Hypothalamus (tissue), 51 donors: ENCODE results near the gene IQGAP3.

Source experiments
- DNase-seq, 51 donors: peaks; one replicate each; lab custom pipeline; 2025; lab: John Stamatoyannopoulos, UW

IQGAP3 gene

GRCh38 chr1:156544592-156545102 lies 27.7 kb downstream of the IQGAP3 start:
- peak in 1 of 51 donors; percentile 8 for DNase-seq

DNA sequence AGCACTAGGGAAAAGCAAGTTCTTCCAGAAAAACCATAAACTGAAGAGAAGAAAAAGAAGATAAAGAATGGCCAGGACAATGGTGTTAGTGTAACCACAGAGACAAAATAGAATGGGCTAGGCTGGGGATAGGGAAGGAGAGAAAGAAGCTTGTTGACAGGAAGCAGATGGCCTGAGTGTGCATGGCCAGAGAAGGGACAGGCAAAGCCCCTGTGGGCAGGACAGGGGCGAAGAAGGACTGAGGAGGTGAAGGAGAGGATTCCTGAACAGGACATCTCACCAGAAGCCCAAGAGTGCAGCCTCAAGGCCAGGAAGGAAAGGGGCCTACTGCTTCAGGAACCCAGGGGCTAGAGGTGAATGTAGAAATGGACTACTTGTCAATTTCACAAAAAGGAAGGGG lies 29.3 kb downstream of the IQGAP3 start:
- DNase-seq, result no peak

DNA sequence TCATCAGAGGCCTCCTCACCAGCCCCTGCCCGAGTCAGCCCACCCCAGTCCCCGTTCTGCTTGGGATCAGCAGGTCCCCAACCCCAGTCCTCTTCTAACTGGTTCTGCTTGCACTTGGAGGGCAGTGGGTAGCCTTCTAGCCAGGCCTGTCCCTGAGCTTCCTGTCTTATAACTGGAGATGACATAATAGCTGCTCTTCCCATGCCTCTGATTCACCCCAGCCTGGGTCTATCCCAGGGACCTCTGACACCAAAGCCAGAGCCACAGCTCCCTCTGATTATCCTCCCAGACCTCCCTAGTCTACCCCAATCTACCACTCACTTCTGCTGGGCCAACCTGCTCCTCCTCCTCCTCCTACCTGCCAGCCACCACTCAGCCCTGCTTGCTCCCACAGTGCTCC lies 31.4 kb downstream of the IQGAP3 start:
- no peak for DNase-seq

DNA sequence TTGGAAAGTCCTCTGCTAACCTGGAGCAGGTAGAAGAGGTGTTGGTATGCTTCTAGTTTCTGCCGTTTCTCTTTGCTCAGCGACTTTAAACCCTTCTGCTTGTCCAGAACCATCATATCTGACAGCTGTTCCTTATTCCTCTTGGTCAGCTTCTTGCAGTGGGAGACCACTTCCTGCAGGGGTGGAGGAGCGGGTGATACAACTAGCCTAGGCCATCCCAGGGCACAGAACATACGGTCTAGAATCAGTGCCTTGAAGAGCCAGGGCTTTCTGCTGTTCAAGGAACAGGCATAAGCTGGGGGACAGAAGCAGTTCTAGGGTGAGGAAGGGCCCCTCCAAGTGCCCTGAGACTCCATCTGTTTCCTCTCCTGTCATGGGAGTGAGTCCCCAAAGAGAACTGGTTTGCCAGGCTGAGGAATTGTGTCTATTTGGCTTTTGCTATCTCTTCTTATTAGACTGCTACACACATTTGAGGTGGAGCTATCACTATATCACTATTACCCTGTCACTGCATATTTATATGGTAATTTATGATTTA lies 32.5 kb downstream of the IQGAP3 start:
- peak in 1 of 51 donors; percentile 11 for DNase-seq

- no peak for DNase-seq
Observed at GRCh38 chr1:156538711-156539440, 33.5 kb downstream of the IQGAP3 start.

GRCh38 chr1:156537027-156537426 lies 35.3 kb downstream of the IQGAP3 start:
- DNase-seq, result no peak

GRCh38 chr1:156534424-156535060 lies 37.8 kb downstream of the IQGAP3 start:
- no peak for DNase-seq

DNA sequence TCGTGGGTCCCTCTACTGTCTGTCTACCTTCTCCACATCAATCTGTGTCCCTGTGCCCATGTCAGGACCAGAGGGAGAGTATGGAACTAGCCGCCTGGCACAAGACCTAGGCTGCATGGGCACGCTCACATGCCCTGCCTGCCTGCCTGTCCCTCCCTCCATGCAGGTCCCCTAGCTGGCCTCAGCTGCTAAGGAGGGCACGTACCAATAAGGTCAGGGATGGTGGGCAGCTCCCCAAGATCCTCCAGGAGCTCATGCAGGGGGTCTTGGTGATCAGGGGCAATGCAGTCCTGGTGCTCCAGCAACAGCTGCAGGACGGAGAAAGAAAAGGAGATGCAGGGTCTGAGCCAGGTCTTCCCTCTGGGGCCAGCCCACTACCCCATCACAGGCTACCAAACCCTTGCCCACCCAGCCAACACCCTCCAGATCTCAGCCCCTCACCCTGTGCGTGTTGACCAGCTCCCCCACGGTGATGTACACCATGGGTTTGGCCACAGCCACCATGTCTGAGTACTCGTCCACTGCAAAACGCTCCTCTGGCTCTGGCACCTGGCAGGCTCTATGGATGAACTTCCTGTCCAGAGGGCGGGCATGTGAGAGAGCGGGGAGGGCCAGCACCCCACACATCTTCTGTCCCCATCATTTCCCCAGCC lies 38.7 kb downstream of the IQGAP3 start:
- DNase-seq, result no peak

DNA sequence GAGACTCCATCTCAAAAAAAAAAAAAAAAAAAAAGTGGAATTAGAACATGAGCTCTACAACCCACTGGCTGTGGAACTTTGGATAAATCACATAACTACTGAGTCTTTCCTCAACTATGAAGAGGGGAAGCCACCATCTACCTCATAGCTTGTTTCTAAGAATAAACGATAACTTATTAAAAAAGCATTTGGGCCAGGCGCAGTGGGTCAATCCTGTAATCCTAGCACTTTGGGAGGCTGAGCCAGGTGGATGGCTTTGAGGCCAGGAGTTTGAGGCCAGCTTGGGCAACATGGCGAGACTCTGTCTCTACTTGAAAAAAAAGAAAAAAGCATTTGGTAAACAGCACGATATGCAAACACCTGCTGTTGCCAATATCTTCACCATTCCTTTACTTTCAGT lies 40.0 kb downstream of the IQGAP3 start:
- no peak for DNase-seq

DNA sequence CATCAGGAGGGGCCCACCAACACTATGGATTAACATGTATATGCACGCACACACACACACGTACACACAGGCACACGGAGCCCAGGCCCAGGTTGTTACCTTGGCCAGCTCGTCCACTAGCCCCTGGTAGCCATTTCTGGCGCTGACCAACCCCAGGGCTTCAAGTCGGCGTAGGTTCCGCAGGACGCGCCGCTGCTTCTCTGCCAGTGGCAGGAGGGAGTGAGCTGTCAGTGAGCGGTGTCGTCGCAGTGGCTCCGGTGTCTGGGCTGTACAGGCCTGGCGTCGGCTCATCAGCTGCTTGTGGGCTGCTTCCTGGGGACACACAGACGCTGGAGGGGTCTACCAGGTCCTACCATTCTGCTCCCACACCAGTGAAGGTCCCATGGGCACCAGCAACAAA lies 42.4 kb downstream of the IQGAP3 start:
- DNase-seq, result no peak

GRCh38 chr1:156528875-156529425 lies 43.4 kb downstream of the IQGAP3 start:
- DNase-seq, result no peak

DNA sequence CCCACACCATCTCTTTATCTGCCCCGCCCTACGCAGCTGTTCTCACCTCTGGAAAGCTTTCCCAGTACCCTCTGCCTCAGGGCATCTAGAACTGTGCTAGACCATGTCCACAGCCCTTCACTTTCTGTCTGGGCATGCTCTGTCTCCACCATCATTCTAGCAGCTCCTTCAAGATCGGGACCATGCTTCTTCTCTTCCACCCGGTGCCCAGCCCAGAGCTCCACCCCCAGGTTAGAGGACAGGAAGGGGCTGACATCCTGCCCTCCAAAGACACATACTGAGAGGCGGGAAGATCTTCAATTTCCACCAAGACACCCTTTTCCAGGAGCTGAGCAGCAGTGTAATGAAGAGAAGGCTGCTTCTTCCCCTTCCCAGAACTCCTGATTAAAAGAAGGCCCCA lies 44.1 kb downstream of the IQGAP3 start:
- DNase-seq, result no peak

DNA sequence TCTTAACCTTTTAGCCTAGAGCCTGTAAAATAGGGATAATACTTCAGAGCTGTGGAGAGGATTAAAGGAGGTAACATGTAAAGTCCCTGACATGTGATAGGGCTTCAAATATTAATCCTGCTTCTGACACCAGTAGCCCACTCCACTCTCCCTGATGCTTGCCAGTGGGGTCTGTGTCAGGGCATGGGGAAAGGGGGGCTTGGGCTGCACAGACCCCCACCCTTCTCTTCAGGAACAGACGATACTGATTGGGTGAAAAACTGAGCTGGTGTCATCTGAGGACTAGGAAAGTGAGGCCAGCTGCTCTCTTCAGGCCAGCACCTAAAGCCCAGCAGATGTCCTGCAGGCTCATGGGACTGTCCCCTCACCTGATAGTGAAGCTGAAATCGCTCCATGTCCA lies 44.8 kb downstream of the IQGAP3 start:
- DNase-seq, result no peak

GRCh38 chr1:156525856-156526489 lies 46.4 kb downstream of the IQGAP3 start:
- DNase-seq, result no peak

DNA sequence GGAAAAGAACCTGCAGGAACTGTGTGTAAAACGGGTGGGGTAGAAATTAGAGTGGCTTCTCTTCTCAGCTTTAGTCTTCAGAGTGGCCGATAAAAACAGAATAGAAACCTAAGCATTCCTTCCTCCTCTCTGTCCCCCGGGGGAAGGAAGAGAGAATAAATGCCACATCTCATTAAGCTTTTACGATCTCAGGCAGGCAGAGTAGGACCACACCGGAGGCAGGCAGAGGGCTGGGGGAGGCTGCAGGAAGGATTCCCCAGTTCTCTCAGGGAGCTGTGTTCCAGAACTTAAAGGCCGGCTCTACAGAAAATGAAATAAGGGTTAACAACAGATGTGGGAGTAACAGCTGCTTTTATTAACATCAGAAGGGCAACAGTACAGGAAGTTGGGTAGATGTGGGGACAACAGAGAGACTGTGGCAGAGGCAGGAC lies 47.3 kb downstream of the IQGAP3 start:
- DNase-seq, result no peak

- no peak for DNase-seq
Observed at GRCh38 chr1:156524481-156524869, 47.9 kb downstream of the IQGAP3 start.

GRCh38 chr1:156523801-156524480 lies 48.4 kb downstream of the IQGAP3 start:
- no peak for DNase-seq

DNA sequence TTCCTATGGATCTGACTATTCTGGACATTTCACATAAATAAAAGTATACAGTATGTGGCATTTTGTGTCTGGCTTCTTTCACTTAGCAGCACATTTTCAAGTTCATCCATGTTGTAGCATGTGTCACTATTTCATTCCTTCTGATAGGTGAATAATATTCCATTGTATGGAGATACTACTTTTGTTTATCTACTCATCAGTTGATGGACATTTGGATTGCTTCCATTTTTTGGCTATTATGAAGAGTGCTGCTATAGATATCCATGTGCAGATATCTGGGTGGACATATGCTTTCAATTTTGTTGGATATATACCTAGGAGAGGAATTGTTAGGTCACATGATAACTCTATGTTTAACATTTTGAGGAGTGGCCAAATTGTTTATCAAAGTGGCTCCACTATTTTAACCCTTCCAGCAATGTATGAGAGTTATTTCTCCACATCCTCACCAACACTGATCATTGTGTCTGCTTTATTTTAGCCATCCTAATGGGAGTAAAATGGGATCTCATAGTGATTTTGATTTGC lies 49.9 kb downstream of the IQGAP3 start:
- DNase-seq, result no peak

GRCh38 chr1:156517748-156518147 lies 54.6 kb downstream of the IQGAP3 start:
- no peak for DNase-seq

DNA sequence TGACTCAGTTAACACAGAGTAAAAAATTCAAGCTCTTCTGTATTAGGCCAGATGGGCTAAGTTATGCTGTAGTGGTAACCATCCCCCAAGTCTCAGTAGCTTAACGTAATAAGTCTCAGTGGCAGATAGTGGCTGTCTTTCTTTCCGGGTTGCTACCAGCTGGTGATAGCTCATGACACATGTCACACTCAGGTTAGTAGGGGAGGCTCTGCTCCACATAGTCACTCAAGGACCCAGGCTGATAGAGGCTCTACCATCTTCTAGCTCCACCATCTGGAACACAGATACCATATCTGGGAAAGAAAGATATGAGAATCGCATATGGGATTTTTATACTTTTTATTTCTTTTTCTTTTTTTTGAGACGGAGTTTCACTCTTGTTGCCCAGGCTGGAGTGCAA lies 55.5 kb downstream of the IQGAP3 start:
- DNase-seq, result no peak
